SIG-M5 treated with dmso at 0.1 percent for 504 hours (cell line): ENCODE results near the gene MCCC1.
"Not testable (repeated sequence)": the region's sequence is repeated elsewhere in the genome, so short reads cannot be mapped to it uniquely, and the experiment has no call there.

Experiments used
- DNase-seq: peaks from one replicate; lab custom pipeline; 2025; ENCODE audit not compliant: unreplicated experiment; lab: John Stamatoyannopoulos, UW

The MCCC1 gene

GRCh38 chr3:183046883-183047282, 52.4 kb downstream of the MCCC1 start:
- DNase-seq = no peak

- DNase-seq = no peak
Observed at GRCh38 chr3:183044547-183045229, 54.6 kb downstream of the MCCC1 start.

GRCh38 chr3:183038757-183039156, 60.5 kb downstream of the MCCC1 start:
- no peak for DNase-seq

- DNase-seq = no peak
Observed at GRCh38 chr3:183038221-183038620, 61.1 kb downstream of the MCCC1 start.

- no peak for DNase-seq
Observed at GRCh38 chr3:183033746-183034145, 65.5 kb downstream of the MCCC1 start.

- DNase-seq = no peak
Observed at GRCh38 chr3:183032880-183033555, 66.3 kb downstream of the MCCC1 start.

- no peak for DNase-seq
Observed at GRCh38 chr3:183031826-183032225, 67.5 kb downstream of the MCCC1 start.

GRCh38 chr3:183028416-183028815, 70.9 kb downstream of the MCCC1 start:
- DNase-seq = no peak

GRCh38 chr3:183027276-183027675, 72.0 kb downstream of the MCCC1 start:
- DNase-seq = no peak

GRCh38 chr3:183022936-183023516, 76.3 kb downstream of the MCCC1 start:
- no peak for DNase-seq

- DNase-seq = no peak
Observed at GRCh38 chr3:183018421-183019192, 80.7 kb downstream of the MCCC1 start.

- no peak for DNase-seq
Observed at GRCh38 chr3:183015185-183015584, 84.1 kb downstream of the MCCC1 start.

GRCh38 chr3:183013856-183014255, 85.4 kb downstream of the MCCC1 start:
- DNase-seq = no peak

GRCh38 chr3:183013074-183013473, 86.2 kb downstream of the MCCC1 start:
- DNase-seq = no peak

GRCh38 chr3:183008800-183009199, 90.5 kb downstream of the MCCC1 start:
- DNase-seq = no peak

- DNase-seq = no peak
Observed at GRCh38 chr3:183008303-183008702, 91.0 kb downstream of the MCCC1 start.

GRCh38 chr3:183006396-183007002, 92.8 kb downstream of the MCCC1 start:
- no peak for DNase-seq

GRCh38 chr3:182999767-183000166, 99.5 kb downstream of the MCCC1 start:
- no peak for DNase-seq

- not testable (repeated sequence) for DNase-seq
Observed at GRCh38 chr3:182993486-182994201, 105.7 kb downstream of the MCCC1 start.

- no peak for DNase-seq
Observed at GRCh38 chr3:182989566-182989965, 109.7 kb downstream of the MCCC1 start.

GRCh38 chr3:182986021-182986420, 113.3 kb downstream of the MCCC1 start:
- DNase-seq = no peak
